Measurements from ENCODE around the gene PJVK.
"Not testable (repeated sequence)": the region's sequence is repeated elsewhere in the genome, so short reads cannot be mapped to it uniquely, and the experiment has no call there.

Gene PJVK

GRCh38 chr2:178450774-178451525, at the start of gene PJVK, which contains the start of gene PRKRA:
Gene PJVK (plus strand): TSS chr2:178451378. CDS start chr2:178453410, 2,032 bp downstream.
Gene PRKRA (minus strand): TSS chr2:178451175. CDS start chr2:178451030, 145 bp downstream.
- no peaks in the 10 kb centered on the region for H3K9me3 ChIP-seq (ENCODE audit: low read depth, low read length)
- peak; percentile 92 for TF ChIP-seq POLR2AphosphoS5 (IDR thresholded peaks at IDR 0.05; ENCODE audit: borderline replicate concordance, low read depth, low read length)
- TF ChIP-seq FOXP2 (optimal IDR thresholded peaks at IDR 0.05; ENCODE audit: control extremely low read depth, extremely low read length, insufficient read depth), result no peak
- H3K36me3 ChIP-seq (ENCODE audit: insufficient read depth, low read length), result peaks cover 26% of the 10 kb centered on the region; the same call in 1 of the 2 replicates
- peak within 1 kb of the TSS; percentile 98 for H3K9ac ChIP-seq (ENCODE audit: insufficient read length)
- DNase-seq (ENCODE audit: low read depth, low spot score), result peak; percentile 55
- peak within 1 kb of the TSS; percentile 98 for H3K4me3 ChIP-seq
- H3K27ac ChIP-seq, result peak within 1 kb of the TSS; percentile 91

GRCh38 chr2:178401994-178402437, 49.2 kb upstream of the PJVK start:
- Histone ChIP-seq H3K36me3 (ENCODE audit: insufficient read depth, low read length) (no peaks in the 10 kb centered on the region), H3K27ac (no peak overlapping the region), H3K9ac (ENCODE audit: insufficient read length) (no peak overlapping the region), H3K4me3 (no peak overlapping the region), H3K9me3 (ENCODE audit: low read depth, low read length) (no peaks in the 10 kb centered on the region)
- no peak for DNase-seq (ENCODE audit: low read depth, low spot score)
- TF ChIP-seq POLR2AphosphoS5 (IDR thresholded peaks at IDR 0.05; ENCODE audit: borderline replicate concordance, low read depth, low read length) (no peak), EZH2 (IDR thresholded peaks at IDR 0.05) (no peak), FOXP2 (optimal IDR thresholded peaks at IDR 0.05; ENCODE audit: control extremely low read depth, extremely low read length, insufficient read depth) (no peak)

- Histone ChIP-seq H3K4me3 (no peak overlapping the region), H3K27ac (no peak overlapping the region), H3K9me3 (ENCODE audit: low read depth, low read length) (no peaks in the 10 kb centered on the region), H3K9ac (ENCODE audit: insufficient read length) (no peak overlapping the region), H3K36me3 (ENCODE audit: insufficient read depth, low read length) (no peaks in the 10 kb centered on the region)
- no peak for DNase-seq (ENCODE audit: low read depth, low spot score)
- TF ChIP-seq FOXP2 (optimal IDR thresholded peaks at IDR 0.05; ENCODE audit: control extremely low read depth, extremely low read length, insufficient read depth) (no peak), EZH2 (IDR thresholded peaks at IDR 0.05) (no peak), POLR2AphosphoS5 (IDR thresholded peaks at IDR 0.05; ENCODE audit: borderline replicate concordance, low read depth, low read length) (no peak)
Measured at GRCh38 chr2:178403671-178404306, 47.4 kb upstream of the PJVK start.

- H3K27ac ChIP-seq, result no peak overlapping the region
- no peak for DNase-seq (ENCODE audit: low read depth, low spot score)
- H3K9ac ChIP-seq (ENCODE audit: insufficient read length), result no peak overlapping the region
- no peak overlapping the region for H3K4me3 ChIP-seq
- H3K36me3 ChIP-seq (ENCODE audit: insufficient read depth, low read length), result no peaks in the 10 kb centered on the region
- TF ChIP-seq FOXP2 (optimal IDR thresholded peaks at IDR 0.05; ENCODE audit: control extremely low read depth, extremely low read length, insufficient read depth) (no peak), POLR2AphosphoS5 (IDR thresholded peaks at IDR 0.05; ENCODE audit: borderline replicate concordance, low read depth, low read length) (no peak), EZH2 (IDR thresholded peaks at IDR 0.05) (no peak)
- H3K9me3 ChIP-seq (ENCODE audit: low read depth, low read length), result no peaks in the 10 kb centered on the region
Measured at GRCh38 chr2:178404368-178404767, 46.8 kb upstream of the PJVK start.

- no peak for TF ChIP-seq FOXP2 (optimal IDR thresholded peaks at IDR 0.05; ENCODE audit: control extremely low read depth, extremely low read length, insufficient read depth)
- TF ChIP-seq POLR2AphosphoS5 (IDR thresholded peaks at IDR 0.05; ENCODE audit: borderline replicate concordance, low read depth, low read length), result no peak
- TF ChIP-seq EZH2 (IDR thresholded peaks at IDR 0.05), result no peak
- H3K27ac ChIP-seq, result no peak overlapping the region
- H3K9me3 ChIP-seq (ENCODE audit: low read depth, low read length), result no peaks in the 10 kb centered on the region
- no peaks in the 10 kb centered on the region for H3K36me3 ChIP-seq (ENCODE audit: insufficient read depth, low read length)
- no peak overlapping the region for H3K9ac ChIP-seq (ENCODE audit: insufficient read length)
- H3K4me3 ChIP-seq, result no peak overlapping the region
- DNase-seq (ENCODE audit: low read depth, low spot score), result no peak
Measured at GRCh38 chr2:178409261-178409660, 41.9 kb upstream of the PJVK start.

GRCh38 chr2:178412047-178412446, 39.1 kb upstream of the PJVK start:
- Histone ChIP-seq H3K9ac (ENCODE audit: insufficient read length) (no peak overlapping the region), H3K27ac (peak overlapping the region; percentile 57; the same call in 1 of the 2 replicates), H3K9me3 (ENCODE audit: low read depth, low read length) (no peaks in the 10 kb centered on the region), H3K36me3 (ENCODE audit: insufficient read depth, low read length) (no peaks in the 10 kb centered on the region), H3K4me3 (no peak overlapping the region)
- no peak for TF ChIP-seq FOXP2 (optimal IDR thresholded peaks at IDR 0.05; ENCODE audit: control extremely low read depth, extremely low read length, insufficient read depth)
- TF ChIP-seq POLR2AphosphoS5 (IDR thresholded peaks at IDR 0.05; ENCODE audit: borderline replicate concordance, low read depth, low read length), result no peak
- no peak for DNase-seq (ENCODE audit: low read depth, low spot score)

- H3K4me3 ChIP-seq; H3K9me3 ChIP-seq (ENCODE audit: low read depth, low read length); H3K36me3 ChIP-seq (ENCODE audit: insufficient read depth, low read length); H3K9ac ChIP-seq (ENCODE audit: insufficient read length); DNase-seq (ENCODE audit: low read depth, low spot score): not testable (repeated sequence)
- peak overlapping the region; percentile 57; the same call in 1 of the 2 replicates for H3K27ac ChIP-seq
Measured at GRCh38 chr2:178412453-178412852, 38.7 kb upstream of the PJVK start.

- Histone ChIP-seq H3K36me3 (ENCODE audit: insufficient read depth, low read length) (no peaks in the 10 kb centered on the region), H3K4me3 (peak overlapping the region; percentile 93), H3K27ac (peak overlapping the region; percentile 92), H3K9ac (ENCODE audit: insufficient read length) (peak overlapping the region; percentile 90), H3K9me3 (ENCODE audit: low read depth, low read length) (no peaks in the 10 kb centered on the region)
- TF ChIP-seq EZH2 (IDR thresholded peaks at IDR 0.05) (no peak), POLR2AphosphoS5 (IDR thresholded peaks at IDR 0.05; ENCODE audit: borderline replicate concordance, low read depth, low read length) (peak; percentile 64; the same call in 1 of the 2 replicates)
- DNase-seq (ENCODE audit: low read depth, low spot score), result no peak
Measured at GRCh38 chr2:178413472-178414265, 37.5 kb upstream of the PJVK start.

All from SK-N-MC (cell line).